ENCODE data around the gene FCSK.

GRCh38 chr16:70437582-70438557 is 16.5 kb upstream of the FCSK start:
- TF ChIP-seq CTCF (IDR thresholded peaks at IDR 0.05): no peak
- no peak for TF ChIP-seq POLR2A (IDR thresholded peaks at IDR 0.05)
